ENCODE results near the gene TNF. TPM values are rescaled to one million over a fixed set of nuclear protein-coding genes. Genes with fewer than 3 reads are reported as not detected.

Gene TNF
- polyA plus RNA-seq, 3 donors = 7.1 to 13.7 (median 9.6) TPM

DNA sequence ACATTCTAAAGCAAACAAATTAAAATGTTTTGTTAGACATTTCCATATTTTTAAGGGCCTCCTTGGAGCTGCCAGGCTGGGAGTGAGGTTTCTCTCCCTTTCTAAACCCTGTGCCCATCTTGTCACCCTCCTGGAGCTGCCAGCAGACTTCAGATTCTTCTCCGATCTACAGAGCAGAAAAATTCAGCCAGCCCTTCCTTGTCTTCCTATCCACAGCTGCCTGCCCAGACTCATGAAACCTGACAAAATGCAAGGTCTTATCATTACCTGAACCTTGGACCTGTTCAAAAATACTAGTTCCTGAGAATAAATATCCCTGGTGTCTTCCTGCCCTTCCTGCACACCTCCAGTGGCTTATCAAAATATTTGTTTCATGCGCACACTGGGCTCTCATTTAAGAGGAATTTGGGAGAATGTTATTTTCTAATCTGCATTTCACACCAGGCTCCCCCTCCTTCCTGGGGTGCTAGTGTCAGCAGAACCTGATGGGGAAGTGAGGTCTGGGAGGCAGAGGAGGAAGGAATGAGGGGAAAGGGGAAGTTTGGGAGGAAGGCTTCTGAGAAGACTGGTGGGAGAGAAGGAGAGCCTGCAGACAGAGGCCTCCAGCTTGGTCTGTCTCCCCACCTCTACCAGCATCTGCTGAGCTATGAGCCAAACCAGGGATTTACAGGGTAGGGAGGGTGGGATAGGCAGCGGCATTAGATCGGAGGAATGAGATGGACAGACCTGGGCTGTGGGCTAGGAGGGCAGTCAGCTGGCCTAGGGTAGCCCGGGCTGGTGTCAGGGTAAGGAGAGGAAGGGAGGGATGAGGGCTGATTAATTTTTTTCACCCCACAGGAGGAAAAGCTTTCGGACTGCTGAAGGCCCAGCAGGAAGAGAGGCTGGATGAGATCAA is 39.6 kb downstream of the TNF start, which contains the start of gene AIF1:
Gene AIF1, plus strand, starts transcription at position 551 of the 895 bp plus-strand sequence. Its CDS starts 96 bp downstream, at position 647.
- Mint-ChIP-seq H3K36me3 (peaks cover 12 to 25% of the 10 kb centered on the region in 2 donors), H3K4me3 (peak within 1 kb of the TSS; percentile 91 to 96), H3K27me3 (ENCODE audit: low read depth in 3 of 3) (peaks cover 0 to 1% (median 0%) of the 10 kb centered on the region in 3 donors), H3K9me3 (peaks cover 0 to 1% (median 0%) of the 10 kb centered on the region in 7 donors), H3K27ac (peak within 1 kb of the TSS; percentile 87 to 96 (median 94)), H3K4me1 (peaks cover 62% of the 10 kb centered on the region)
- peak; percentile 63 to 87 (median 81) for DNase-seq
- intact Hi-C loops (cut with micrococcal nuclease) = no loop called here
- H3K4me3 ChIP-seq (replicated peaks in 1 of 3; ENCODE audit: low read depth in 2 of 3, low read length in 3 of 3) = peak within 1 kb of the TSS; percentile 75 to 99 (median 93)
- H2AFZ ChIP-seq (ENCODE audit: insufficient read depth, low read depth, low read length, poor library complexity, severe bottlenecking) = peak within 1 kb of the TSS; percentile 72
- peaks cover 4 to 11% of the 10 kb centered on the region in 2 donors for H3K36me3 ChIP-seq (replicated peaks in 1 of 2; ENCODE audit: control insufficient read depth in 1 of 2, insufficient read depth in 2 of 2, low read length in 2 of 2)
- H3K27ac ChIP-seq (ENCODE audit: low read depth in 1 of 2, low read length in 2 of 2) = peak within 1 kb of the TSS; percentile 78 to 86
- peaks cover 45% of the 10 kb centered on the region for H3K79me2 ChIP-seq (ENCODE audit: insufficient read depth, low read length)
- H4K20me1 ChIP-seq (ENCODE audit: insufficient read depth, low read length) = peaks cover 10% of the 10 kb centered on the region
- H3K27me3 ChIP-seq (ENCODE audit: control insufficient read depth in 2 of 2, insufficient read depth in 2 of 2, low read length in 2 of 2) = no peaks in the 10 kb centered on the region
- H3K4me2 ChIP-seq (replicated peaks; ENCODE audit: extremely low read depth, low read length, poor library complexity, severe bottlenecking) = peak within 1 kb of the TSS; percentile 99
- no peak for TF ChIP-seq CTCF (IDR thresholded peaks at IDR 0.05)
- peaks cover 47 to 66% of the 10 kb centered on the region in 2 donors for H3K4me1 ChIP-seq (ENCODE audit: control insufficient read depth in 1 of 2, insufficient read depth in 2 of 2, low read length in 2 of 2)
- no peaks in the 10 kb centered on the region for H3K9me3 ChIP-seq (replicated peaks in 1 of 2; ENCODE audit: control insufficient read depth in 1 of 2, insufficient read depth in 1 of 2, low read length in 2 of 2)
- H3K9ac ChIP-seq (ENCODE audit: insufficient read depth, low read length, poor library complexity, severe bottlenecking) = peak within 1 kb of the TSS; percentile 74
- WGBS (ENCODE audit: insufficient coverage) = 0% methylated on average over 1 of the region's 6 CpGs

GRCh38 chr6:31615748-31616147 is 40.4 kb downstream of the TNF start:
- H3K36me3 ChIP-seq (replicated peaks in 1 of 2; ENCODE audit: control insufficient read depth in 1 of 2, insufficient read depth in 2 of 2, low read length in 2 of 2) = peaks cover 4 to 11% of the 10 kb centered on the region in 2 donors
- no peaks in the 10 kb centered on the region for H3K27me3 Mint-ChIP-seq (ENCODE audit: low read depth in 3 of 3)
- peak overlapping the region; percentile 75 to 99 (median 93) for H3K4me3 ChIP-seq (replicated peaks in 1 of 3; ENCODE audit: low read depth in 2 of 3, low read length in 3 of 3)
- H3K27me3 ChIP-seq (ENCODE audit: control insufficient read depth in 2 of 2, insufficient read depth in 2 of 2, low read length in 2 of 2) = no peaks in the 10 kb centered on the region
- no peaks in the 10 kb centered on the region for H3K9me3 ChIP-seq (replicated peaks in 1 of 2; ENCODE audit: control insufficient read depth in 1 of 2, insufficient read depth in 1 of 2, low read length in 2 of 2)
- H3K9ac ChIP-seq (ENCODE audit: insufficient read depth, low read length, poor library complexity, severe bottlenecking) = peak overlapping the region; percentile 74
- no peak for TF ChIP-seq CTCF (IDR thresholded peaks at IDR 0.05)
- H3K4me3 Mint-ChIP-seq = peak overlapping the region; percentile 91 to 96
- H2AFZ ChIP-seq (ENCODE audit: insufficient read depth, low read depth, low read length, poor library complexity, severe bottlenecking) = peak overlapping the region; percentile 72
- peak overlapping the region; percentile 99 for H3K4me2 ChIP-seq (replicated peaks; ENCODE audit: extremely low read depth, low read length, poor library complexity, severe bottlenecking)
- intact Hi-C loops (cut with micrococcal nuclease) = no loop called here
- H3K27ac Mint-ChIP-seq = peak overlapping the region; percentile 87 to 96 (median 94)
- H3K4me1 ChIP-seq (ENCODE audit: control insufficient read depth in 1 of 2, insufficient read depth in 2 of 2, low read length in 2 of 2) = peaks cover 47 to 66% of the 10 kb centered on the region in 2 donors
- peak in 2 of 3 donors; percentile 46 to 51 for DNase-seq
- peaks cover 48% of the 10 kb centered on the region for H3K79me2 ChIP-seq (ENCODE audit: insufficient read depth, low read length)
- H4K20me1 ChIP-seq (ENCODE audit: insufficient read depth, low read length) = peaks cover 10% of the 10 kb centered on the region
- H3K9me3 Mint-ChIP-seq = peaks cover 0 to 1% (median 0%) of the 10 kb centered on the region in 7 donors
- peak overlapping the region; percentile 78 to 86 for H3K27ac ChIP-seq (ENCODE audit: low read depth in 1 of 2, low read length in 2 of 2)
- H3K36me3 Mint-ChIP-seq = peaks cover 12 to 25% of the 10 kb centered on the region in 2 donors
- 0% methylated on average over 5 of the region's 7 CpGs for WGBS (ENCODE audit: insufficient coverage)
- peaks cover 61% of the 10 kb centered on the region for H3K4me1 Mint-ChIP-seq
